Stimulated activated CD4-positive, alpha-beta T cell treated with anti-CD3 and anti-CD28 coated beads, Interleukin-4, amount 100 ng/mL, for 48 hours (primary cell): ENCODE results near the gene PTPN1.
"Not testable (repeated sequence)": the region's sequence is repeated elsewhere in the genome, so short reads cannot be mapped to it uniquely, and the experiment has no call there.

Source experiments
- DNase-seq, 2 donors: peaks; one replicate each; pipeline ENCODE4 v3.0.0-alpha.2; 2020; ENCODE audit warnings: low read depth in 2 of 2

The PTPN1 gene

GRCh38 chr20:50590348-50590664 is 80.1 kb downstream of the PTPN1 start:
- no peak for DNase-seq

- no peak for DNase-seq
Observed at GRCh38 chr20:50591233-50591852, 81.2 kb downstream of the PTPN1 start.

- no peak for DNase-seq
Observed at GRCh38 chr20:50592282-50593004, 82.3 kb downstream of the PTPN1 start.

DNA sequence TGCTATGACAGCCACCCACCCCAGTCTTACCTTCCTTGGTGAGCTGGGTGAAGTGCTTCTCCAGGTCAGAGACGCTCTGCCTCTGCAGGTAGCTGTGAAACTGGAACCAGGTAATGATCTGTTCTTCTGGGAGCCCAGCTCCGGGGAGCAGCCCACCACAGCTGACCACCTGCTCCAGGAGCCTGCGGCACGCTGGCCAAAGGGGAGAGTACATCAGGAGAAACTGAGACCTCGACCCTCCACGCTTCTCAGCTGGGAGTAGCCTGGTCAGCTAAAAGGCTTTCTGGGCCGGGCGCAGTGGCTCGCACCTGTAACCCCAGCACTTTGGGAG is 82.8 kb downstream of the PTPN1 start:
- no peak for DNase-seq

- DNase-seq = no peak
Observed at GRCh38 chr20:50594231-50594590, 84.0 kb downstream of the PTPN1 start.

DNA sequence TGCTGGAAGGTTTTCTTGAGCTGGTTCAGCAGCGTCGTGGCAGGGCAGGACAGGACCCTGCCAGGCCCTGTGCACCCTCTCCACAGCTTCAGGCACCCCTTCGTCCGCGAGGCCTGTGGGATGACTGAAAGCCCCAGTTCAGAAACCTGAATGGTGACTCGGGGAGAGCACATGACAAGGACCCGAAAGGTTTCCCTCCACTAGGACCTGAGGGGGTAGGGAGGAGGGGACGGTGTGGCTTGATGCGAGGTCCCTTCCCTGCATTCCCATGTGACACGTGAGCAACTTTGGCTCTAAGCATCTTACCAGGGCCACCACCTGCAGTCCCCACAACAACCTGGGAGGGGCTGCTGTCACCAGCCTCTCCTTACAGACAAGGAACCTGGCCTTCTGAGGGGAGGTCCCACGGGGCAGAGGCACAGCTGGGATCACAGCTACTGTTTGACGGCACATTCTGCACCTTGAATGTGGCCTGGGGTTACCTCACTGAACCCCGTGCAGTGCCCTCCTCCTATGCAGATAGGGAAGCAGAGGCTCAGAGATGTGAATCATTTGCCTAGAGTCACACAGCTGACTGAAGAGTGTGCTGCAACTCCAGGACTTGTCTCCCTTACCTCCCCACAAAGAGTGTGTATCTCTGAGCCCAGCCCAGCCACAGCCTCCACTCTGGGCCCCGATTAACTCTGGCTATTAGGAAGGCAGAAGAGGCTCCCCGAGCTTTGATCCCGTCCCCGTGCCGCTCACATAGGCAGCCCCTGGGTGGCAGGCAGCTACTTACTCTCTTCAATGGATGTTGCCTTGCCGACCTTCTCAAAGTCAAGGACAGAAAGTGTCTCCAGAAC is 84.6 kb downstream of the PTPN1 start:
- DNase-seq = no peak

DNA sequence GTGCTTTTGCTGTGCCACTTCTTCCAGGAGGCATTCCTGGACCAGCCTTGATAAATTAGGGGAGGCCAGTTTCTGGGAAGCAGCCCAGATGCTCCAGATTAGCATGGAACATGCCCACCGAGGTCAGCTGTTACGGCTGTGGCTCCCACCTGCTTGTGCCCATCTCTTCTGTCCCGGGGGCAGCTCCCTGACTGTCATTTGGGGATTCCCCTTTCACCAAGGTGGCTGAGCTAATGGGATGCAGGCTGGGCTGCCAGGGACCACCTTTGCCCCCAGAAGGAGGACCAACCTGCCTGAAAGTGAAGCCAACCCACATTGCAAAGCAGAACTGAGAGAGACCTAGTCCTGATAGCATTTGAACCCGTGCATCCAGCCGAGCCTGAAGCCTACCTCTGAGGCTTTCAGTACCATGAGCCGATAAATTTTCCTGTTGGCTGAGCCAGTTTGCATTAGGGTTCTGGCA is 85.3 kb downstream of the PTPN1 start:
- DNase-seq = no peak

DNA sequence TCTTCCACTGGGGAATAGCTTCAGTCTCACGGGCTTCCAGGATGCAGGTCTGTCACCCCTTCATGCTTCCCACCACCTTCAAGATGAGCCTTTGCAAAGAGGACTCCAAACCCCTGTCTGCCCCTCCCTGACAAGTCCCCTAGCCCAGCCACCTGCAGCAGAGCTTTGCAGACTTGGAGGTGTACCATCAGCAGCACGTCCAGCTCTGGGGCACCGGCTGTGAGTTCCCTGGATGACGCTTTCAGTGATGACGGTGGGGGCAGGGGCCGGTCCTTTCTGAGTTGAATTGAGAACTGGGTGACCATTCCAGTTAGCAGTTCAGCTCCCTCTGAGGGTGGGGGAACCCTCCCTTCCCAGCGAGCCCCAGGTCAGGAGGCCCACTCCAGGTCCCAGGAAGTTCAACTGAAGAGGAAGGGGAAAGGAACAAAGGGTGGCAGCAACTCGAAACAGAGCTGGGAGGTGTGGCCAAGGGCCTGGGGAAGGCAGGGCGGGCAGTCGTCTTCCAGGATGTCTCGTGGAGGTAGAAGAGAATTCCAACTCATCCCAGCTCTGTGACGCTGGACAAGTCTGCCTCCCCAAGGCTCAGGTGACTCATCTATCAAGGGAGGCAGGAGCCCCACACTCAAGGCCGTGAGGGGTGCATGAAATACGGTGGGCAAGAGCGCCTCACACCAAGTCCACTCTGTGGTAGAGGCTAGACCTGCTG is 86.0 kb downstream of the PTPN1 start:
- DNase-seq = no peak

DNA sequence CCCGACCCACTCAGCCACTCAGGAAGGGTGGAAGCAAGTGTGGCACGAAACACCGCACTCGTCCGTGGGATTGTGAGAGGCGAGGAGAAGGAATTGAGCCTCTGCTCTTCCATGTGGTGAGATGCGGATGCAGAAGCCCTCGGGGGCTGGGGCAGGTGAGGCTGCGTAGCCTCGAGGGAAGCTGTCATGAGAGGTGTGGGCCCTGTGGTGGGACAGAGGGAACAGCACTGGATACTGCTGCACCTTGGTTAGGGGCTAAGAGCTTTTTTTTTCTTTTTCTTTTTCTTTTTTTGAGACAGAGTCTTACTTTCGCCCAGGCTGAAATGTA is 86.5 kb downstream of the PTPN1 start:
- no peak for DNase-seq

GRCh38 chr20:50597406-50597969 is 87.3 kb downstream of the PTPN1 start:
- DNase-seq = no peak

DNA sequence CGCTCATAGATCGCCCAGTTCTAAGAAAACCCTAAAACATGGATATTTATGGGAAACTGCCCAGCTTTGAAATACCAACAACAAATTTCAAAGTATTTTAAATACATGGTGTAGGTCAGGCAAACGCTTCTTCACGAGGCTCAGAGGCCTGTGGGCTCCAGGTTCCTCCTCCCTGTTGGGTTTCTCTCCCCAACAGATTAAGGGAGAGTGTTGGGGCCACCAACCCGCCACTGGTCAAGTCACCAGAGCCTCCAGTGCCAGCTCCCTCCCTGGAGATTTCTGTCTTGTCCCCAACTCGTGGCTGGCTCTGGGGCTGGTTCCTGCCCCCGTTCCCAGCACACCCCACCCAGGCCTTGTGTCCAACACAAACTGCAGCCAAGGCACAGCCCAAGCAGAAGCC is 87.9 kb downstream of the PTPN1 start:
- no peak for DNase-seq

DNA sequence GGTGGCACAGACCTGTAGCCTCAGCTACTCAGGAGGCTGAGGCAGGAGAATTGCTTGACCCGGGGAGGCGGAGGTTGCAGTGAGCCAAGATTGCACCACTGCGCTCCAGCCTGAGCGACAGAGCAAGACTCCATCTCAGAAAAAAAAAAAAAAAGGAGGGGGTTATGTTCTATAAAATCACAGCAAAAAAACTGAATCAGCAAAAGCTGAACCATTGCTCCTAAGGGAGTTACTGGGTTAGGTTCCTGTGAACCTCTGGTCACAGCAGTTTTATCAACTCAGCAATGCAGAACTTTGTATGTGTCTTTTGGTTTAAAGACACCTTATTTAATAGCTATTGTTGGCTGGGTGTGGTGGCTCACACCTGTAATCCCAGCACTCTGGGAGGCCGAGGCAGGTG is 88.6 kb downstream of the PTPN1 start:
- DNase-seq = not testable (repeated sequence)

GRCh38 chr20:50600281-50600895 is 90.2 kb downstream of the PTPN1 start:
- no peak for DNase-seq

GRCh38 chr20:50601511-50602431 is 91.6 kb downstream of the PTPN1 start:
- DNase-seq = no peak

DNA sequence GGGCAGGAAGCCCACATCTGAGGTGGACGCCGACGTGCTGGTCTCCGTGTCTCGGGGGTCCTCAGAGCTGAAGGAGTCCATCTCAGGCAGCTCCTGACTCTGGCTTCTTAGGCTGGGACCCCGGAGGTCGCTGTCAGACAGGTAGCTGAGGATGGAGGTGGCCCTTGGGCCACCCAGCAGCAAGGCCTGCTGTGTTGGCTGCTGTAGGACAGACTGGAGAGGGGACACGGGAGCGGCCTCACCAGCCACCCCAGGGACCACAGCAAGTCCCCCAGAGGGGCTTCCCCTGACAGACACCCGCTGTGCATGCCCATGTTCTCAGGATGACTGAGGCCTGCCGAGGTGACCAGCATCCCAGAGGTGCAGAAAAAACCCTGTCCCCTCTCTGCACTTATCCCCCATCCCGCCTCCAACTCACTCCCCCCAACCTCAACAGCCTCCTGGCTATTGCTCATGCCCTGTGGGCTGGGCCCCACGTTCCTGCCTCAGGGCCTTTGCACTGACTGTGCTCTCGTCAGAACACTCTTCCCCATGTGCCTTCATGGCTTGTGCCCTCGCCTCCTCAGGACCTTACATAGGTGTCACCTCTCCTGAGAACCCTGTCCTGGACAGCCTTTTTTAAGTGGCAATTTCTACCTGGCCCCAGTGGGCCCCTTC is 92.4 kb downstream of the PTPN1 start:
- no peak for DNase-seq

- no peak for DNase-seq
Observed at GRCh38 chr20:50604451-50604850, 94.3 kb downstream of the PTPN1 start.

GRCh38 chr20:50605136-50605535 is 95.0 kb downstream of the PTPN1 start:
- DNase-seq = no peak

- no peak for DNase-seq
Observed at GRCh38 chr20:50607436-50607835, 97.3 kb downstream of the PTPN1 start.

- no peak for DNase-seq
Observed at GRCh38 chr20:50607850-50608749, 97.9 kb downstream of the PTPN1 start.
